ENCODE results near the gene RWDD4.

- TF ChIP-seq, protein P1, sequence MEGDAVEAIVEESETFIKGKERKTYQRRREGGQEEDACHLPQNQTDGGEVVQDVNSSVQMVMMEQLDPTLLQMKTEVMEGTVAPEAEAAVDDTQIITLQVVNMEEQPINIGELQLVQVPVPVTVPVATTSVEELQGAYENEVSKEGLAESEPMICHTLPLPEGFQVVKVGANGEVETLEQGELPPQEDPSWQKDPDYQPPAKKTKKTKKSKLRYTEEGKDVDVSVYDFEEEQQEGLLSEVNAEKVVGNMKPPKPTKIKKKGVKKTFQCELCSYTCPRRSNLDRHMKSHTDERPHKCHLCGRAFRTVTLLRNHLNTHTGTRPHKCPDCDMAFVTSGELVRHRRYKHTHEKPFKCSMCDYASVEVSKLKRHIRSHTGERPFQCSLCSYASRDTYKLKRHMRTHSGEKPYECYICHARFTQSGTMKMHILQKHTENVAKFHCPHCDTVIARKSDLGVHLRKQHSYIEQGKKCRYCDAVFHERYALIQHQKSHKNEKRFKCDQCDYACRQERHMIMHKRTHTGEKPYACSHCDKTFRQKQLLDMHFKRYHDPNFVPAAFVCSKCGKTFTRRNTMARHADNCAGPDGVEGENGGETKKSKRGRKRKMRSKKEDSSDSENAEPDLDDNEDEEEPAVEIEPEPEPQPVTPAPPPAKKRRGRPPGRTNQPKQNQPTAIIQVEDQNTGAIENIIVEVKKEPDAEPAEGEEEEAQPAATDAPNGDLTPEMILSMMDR (IDR thresholded peaks at IDR 0.05; ENCODE audit: poor library complexity) = no peak
- no peak for TF ChIP-seq EZH2 (IDR thresholded peaks at IDR 0.05; ENCODE audit: borderline replicate concordance)
- TF ChIP-seq EZH2phosphoT487 (IDR thresholded peaks at IDR 0.05; ENCODE audit: low read depth, severe bottlenecking, unreplicated experiment) = no peak
Measured at GRCh38 chr4:183618681-183619080, 40.3 kb downstream of the RWDD4 start.
